Gastrocnemius medialis (tissue), 4 donors: ENCODE results near the gene ZBTB7A. TPM values are rescaled to one million over a fixed set of nuclear protein-coding genes. Genes with fewer than 3 reads are reported as not detected.

Experiments
- ATAC-seq, 2 donors: fragments of 150-250 bp; one replicate each; pipeline ENCODE4 v1.9.1; 2016
- DNase-seq, 2 donors: peaks; one replicate each; pipeline ENCODE4 v3.0.0-alpha.2; 2019
- H3K27ac ChIP-seq, 4 donors: fragments of 200-600 bp; sonication (generic); 1 replicate in 1 of 4; 2 replicates in 3 of 4; pipeline ENCODE4 v1.5.1; 2016 to 2018; ENCODE audit warnings: mild to moderate bottlenecking in 2 of 4, moderate library complexity in 1 of 4
- H3K27me3 ChIP-seq, 3 donors: fragments of 200-600 bp; sonication (generic) in 2 of 3; 1 replicate in 1 of 3; 2 replicates in 2 of 3; pipeline versions ENCODE4 v1.5.1 to v1.6.0; 2016 to 2019; ENCODE audit warnings: mild to moderate bottlenecking in 1 of 3, moderate library complexity in 1 of 3
- H3K36me3 ChIP-seq, 2 donors: fragments of 200-600 bp; sonication (generic) in 1 of 2; one replicate each; pipeline ENCODE4 v1.5.1; 2017 to 2018
- H3K4me1 ChIP-seq, 2 donors: fragments of 200-600 bp; sonication (generic) in 1 of 2; one replicate each; pipeline ENCODE4 v1.5.1; 2016 to 2017; ENCODE audit warnings: mild to moderate bottlenecking in 2 of 2
- H3K4me3 ChIP-seq, 4 donors: fragments of 200-600 bp; sonication (generic) in 3 of 4; 1 replicate in 1 of 4; 2 replicates in 3 of 4; pipeline ENCODE4 v1.5.1; 2016 to 2019; ENCODE audit warnings: mild to moderate bottlenecking in 2 of 4
- H3K9me3 ChIP-seq, 3 donors: fragments of 200-600 bp; sonication (generic) in 2 of 3; 1 replicate in 1 of 3; 2 replicates in 2 of 3; pipeline ENCODE4 v1.5.1; 2016 to 2019
- CTCF ChIP-seq, 5 experiments: fragments of 450-650 bp in 3 of 5; fragments of 200-600 bp in 2 of 5; sonication (generic) in 2 of 5; IDR thresholded peaks in 4 of 5; conservative IDR thresholded peaks in 1 of 5; 1 replicate in 4 of 5; 2 replicates in 1 of 5; pipeline ENCODE4 v1.5.1; 2016 to 2019; ENCODE audit warnings: antibody characterized with exemption in 5 of 5, mild to moderate bottlenecking in 3 of 5, moderate library complexity in 3 of 5
- POLR2A ChIP-seq, 2 donors: fragments of 450-650 bp; IDR thresholded peaks; one replicate each; pipeline ENCODE4 v1.6.1; 2017; ENCODE audit warnings: antibody characterized with exemption in 2 of 2, mild to moderate bottlenecking in 2 of 2, moderate library complexity in 2 of 2
- in situ Hi-C, 4 donors: fragments of 200-750 bp; cut with MboI; loops; one replicate each; pipeline versions ENCODE4 v1.15.0 to v1.8.0; 2017; ENCODE audit warnings: low sequenced_read_pairs in 4 of 4
- intact Hi-C: fragments of 100-400 bp; cut with DNase I; formaldehyde crosslinking; loops from one replicate; pipeline ENCODE4 v1.15.1; 2023; ENCODE audit warnings: low total_unique reads
- total RNA-seq, 4 donors: library from RNA; depleted of rRNA; stranded (reverse); fragments of >200 nt; gene quantifications; one replicate each; pipeline versions ENCODE4 v1.1.0 to v1.2.3, GENCODE V29; 2016

ZBTB7A gene
- total RNA-seq, 4 donors from 2014 or later, result 50.0 to 104 (median 91.9) TPM

GRCh38 chr19:4045597-4046361 is 20.9 kb downstream of the ZBTB7A start:
- Histone ChIP-seq H3K9me3 (no peaks in the 10 kb centered on the region), H3K27me3 (no peaks in the 10 kb centered on the region), H3K4me1 (peaks cover 18 to 20% of the 10 kb centered on the region in 2 donors), H3K27ac (no peak overlapping the region), H3K36me3 (peaks cover 0 to 12% of the 10 kb centered on the region in 2 donors), H3K4me3 (no peak overlapping the region)
- no peak for TF ChIP-seq CTCF (IDR thresholded peaks at IDR 0.05 in 4 of 5, conservative IDR thresholded peaks at IDR 0.05 in 1 of 5)
- no peak for TF ChIP-seq POLR2A (IDR thresholded peaks at IDR 0.05)
- in situ Hi-C loops (no loop called here), intact Hi-C loops (no loop called here)
- DNase-seq (no peak), ATAC-seq (no peak)

- Histone ChIP-seq H3K27ac (peak overlapping the region in 1 of 4 donors; percentile 22), H3K9me3 (no peaks in the 10 kb centered on the region), H3K4me1 (peaks cover 12 to 16% of the 10 kb centered on the region in 2 donors), H3K4me3 (no peak overlapping the region), H3K36me3 (peaks cover 0 to 12% of the 10 kb centered on the region in 2 donors), H3K27me3 (no peaks in the 10 kb centered on the region)
- intact Hi-C loops, result no loop called here
- ATAC-seq (no peak), DNase-seq (no peak)
- TF ChIP-seq CTCF (IDR thresholded peaks at IDR 0.05 in 4 of 5, conservative IDR thresholded peaks at IDR 0.05 in 1 of 5) (no peak), POLR2A (IDR thresholded peaks at IDR 0.05) (no peak)
- in situ Hi-C loops, result no loop called here
Measured at GRCh38 chr19:4044990-4045465, 21.7 kb downstream of the ZBTB7A start.

GRCh38 chr19:4043966-4044715 is 22.6 kb downstream of the ZBTB7A start:
- Histone ChIP-seq H3K4me3 (no peak overlapping the region), H3K4me1 (peaks cover 6 to 7% of the 10 kb centered on the region in 2 donors), H3K27ac (peak overlapping the region in 1 of 4 donors; percentile 18), H3K36me3 (peaks cover 0 to 12% of the 10 kb centered on the region in 2 donors), H3K9me3 (no peaks in the 10 kb centered on the region), H3K27me3 (no peaks in the 10 kb centered on the region)
- ATAC-seq, result no peak
- in situ Hi-C loops (no loop called here), intact Hi-C loops (no loop called here)
- no peak for TF ChIP-seq CTCF (IDR thresholded peaks at IDR 0.05 in 4 of 5, conservative IDR thresholded peaks at IDR 0.05 in 1 of 5)
- TF ChIP-seq POLR2A (IDR thresholded peaks at IDR 0.05), result no peak
- no peak for DNase-seq

- DNase-seq (no peak), ATAC-seq (no peak)
- TF ChIP-seq CTCF (IDR thresholded peaks at IDR 0.05 in 4 of 5, conservative IDR thresholded peaks at IDR 0.05 in 1 of 5), result no peak
- TF ChIP-seq POLR2A (IDR thresholded peaks at IDR 0.05), result no peak
- peaks cover 0 to 1% of the 10 kb centered on the region in 2 donors for H3K4me1 ChIP-seq
- intact Hi-C loops, result no loop called here
- H3K27ac ChIP-seq, result no peak overlapping the region
- in situ Hi-C loops, result no loop called here
- no peaks in the 10 kb centered on the region for H3K27me3 ChIP-seq
- no peaks in the 10 kb centered on the region for H3K9me3 ChIP-seq
- H3K4me3 ChIP-seq, result no peak overlapping the region
- peaks cover 0 to 12% of the 10 kb centered on the region in 2 donors for H3K36me3 ChIP-seq
Measured at GRCh38 chr19:4043401-4043800, 23.3 kb downstream of the ZBTB7A start.
